ENCODE measurements around the gene SH3BP5L.
A peak's percentile ranks its signal among the peaks of the same experiment; 100 is the strongest.

SH3BP5L gene

DNA sequence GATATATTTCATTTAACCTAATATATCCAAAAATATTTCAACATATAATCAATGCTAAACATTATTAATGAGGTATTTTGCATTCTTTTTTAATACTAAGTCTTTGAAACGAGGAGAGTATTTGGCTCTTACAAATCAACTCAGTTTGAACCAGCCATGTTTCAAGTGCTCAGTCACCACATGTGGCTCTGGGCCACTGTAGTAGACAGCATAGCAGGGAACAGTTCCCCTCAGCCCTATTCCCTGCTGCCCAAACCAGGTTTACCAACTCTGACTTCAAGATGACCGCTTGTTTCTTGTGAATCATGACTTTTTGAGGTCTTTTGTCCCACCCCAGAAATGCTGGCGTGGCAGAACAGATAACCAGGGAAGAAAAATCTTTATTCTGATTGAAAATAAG lies 18.0 kb upstream of the SH3BP5L start:
- TF ChIP-seq, protein P1, sequence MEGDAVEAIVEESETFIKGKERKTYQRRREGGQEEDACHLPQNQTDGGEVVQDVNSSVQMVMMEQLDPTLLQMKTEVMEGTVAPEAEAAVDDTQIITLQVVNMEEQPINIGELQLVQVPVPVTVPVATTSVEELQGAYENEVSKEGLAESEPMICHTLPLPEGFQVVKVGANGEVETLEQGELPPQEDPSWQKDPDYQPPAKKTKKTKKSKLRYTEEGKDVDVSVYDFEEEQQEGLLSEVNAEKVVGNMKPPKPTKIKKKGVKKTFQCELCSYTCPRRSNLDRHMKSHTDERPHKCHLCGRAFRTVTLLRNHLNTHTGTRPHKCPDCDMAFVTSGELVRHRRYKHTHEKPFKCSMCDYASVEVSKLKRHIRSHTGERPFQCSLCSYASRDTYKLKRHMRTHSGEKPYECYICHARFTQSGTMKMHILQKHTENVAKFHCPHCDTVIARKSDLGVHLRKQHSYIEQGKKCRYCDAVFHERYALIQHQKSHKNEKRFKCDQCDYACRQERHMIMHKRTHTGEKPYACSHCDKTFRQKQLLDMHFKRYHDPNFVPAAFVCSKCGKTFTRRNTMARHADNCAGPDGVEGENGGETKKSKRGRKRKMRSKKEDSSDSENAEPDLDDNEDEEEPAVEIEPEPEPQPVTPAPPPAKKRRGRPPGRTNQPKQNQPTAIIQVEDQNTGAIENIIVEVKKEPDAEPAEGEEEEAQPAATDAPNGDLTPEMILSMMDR (IDR thresholded peaks at IDR 0.05; ENCODE audit: low read depth, low read length): no peak
- no peak overlapping the region for H3K4me3 ChIP-seq (ENCODE audit: low read depth, low read length)

DNA sequence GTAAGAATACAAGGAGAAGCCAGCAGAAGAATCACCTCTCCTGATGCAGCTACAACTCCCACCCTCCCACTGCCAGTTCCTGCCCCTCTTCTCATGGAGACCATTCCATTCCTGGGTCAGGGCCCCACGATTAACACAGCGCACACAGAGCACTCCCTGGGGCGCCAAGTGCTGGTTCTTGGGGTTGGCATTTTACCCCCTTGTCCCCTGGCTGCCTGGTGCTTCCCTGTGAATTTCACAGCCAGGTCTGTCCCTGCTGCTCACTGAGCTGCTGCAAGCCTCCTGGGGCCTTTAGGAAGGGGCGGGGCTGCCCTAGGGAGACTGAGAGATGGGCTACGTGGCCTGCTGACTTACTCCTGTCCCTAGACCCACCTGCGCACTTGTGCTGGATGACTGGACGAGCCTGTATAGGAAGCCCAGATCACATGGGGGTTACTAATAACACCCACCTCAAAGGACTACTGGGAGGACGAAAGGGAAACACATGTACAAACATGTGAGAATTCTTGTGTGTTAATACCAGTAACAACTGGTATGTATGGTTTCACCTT lies 17.1 kb upstream of the SH3BP5L start:
- no peak overlapping the region for H3K4me3 ChIP-seq (ENCODE audit: low read depth, low read length)
- TF ChIP-seq, protein P1 (IDR thresholded peaks at IDR 0.05; ENCODE audit: low read depth, low read length): no peak

GRCh38 chr1:248841702-248842395 lies 16.1 kb upstream of the SH3BP5L start:
- TF ChIP-seq, protein P1 (IDR thresholded peaks at IDR 0.05; ENCODE audit: low read depth, low read length): peak; percentile 42; the same call in 1 of the 2 replicates
- H3K4me3 ChIP-seq (ENCODE audit: low read depth, low read length): no peak overlapping the region

GRCh38 chr1:248840946-248841345 lies 15.2 kb upstream of the SH3BP5L start:
- H3K4me3 ChIP-seq (ENCODE audit: low read depth, low read length): no peak overlapping the region
- TF ChIP-seq, protein P1 (IDR thresholded peaks at IDR 0.05; ENCODE audit: low read depth, low read length): no peak

GRCh38 chr1:248839168-248839555 lies 13.4 kb upstream of the SH3BP5L start:
- H3K4me3 ChIP-seq (ENCODE audit: low read depth, low read length): peak overlapping the region; percentile 79
- TF ChIP-seq, protein P1 (IDR thresholded peaks at IDR 0.05; ENCODE audit: low read depth, low read length): no peak

DNA sequence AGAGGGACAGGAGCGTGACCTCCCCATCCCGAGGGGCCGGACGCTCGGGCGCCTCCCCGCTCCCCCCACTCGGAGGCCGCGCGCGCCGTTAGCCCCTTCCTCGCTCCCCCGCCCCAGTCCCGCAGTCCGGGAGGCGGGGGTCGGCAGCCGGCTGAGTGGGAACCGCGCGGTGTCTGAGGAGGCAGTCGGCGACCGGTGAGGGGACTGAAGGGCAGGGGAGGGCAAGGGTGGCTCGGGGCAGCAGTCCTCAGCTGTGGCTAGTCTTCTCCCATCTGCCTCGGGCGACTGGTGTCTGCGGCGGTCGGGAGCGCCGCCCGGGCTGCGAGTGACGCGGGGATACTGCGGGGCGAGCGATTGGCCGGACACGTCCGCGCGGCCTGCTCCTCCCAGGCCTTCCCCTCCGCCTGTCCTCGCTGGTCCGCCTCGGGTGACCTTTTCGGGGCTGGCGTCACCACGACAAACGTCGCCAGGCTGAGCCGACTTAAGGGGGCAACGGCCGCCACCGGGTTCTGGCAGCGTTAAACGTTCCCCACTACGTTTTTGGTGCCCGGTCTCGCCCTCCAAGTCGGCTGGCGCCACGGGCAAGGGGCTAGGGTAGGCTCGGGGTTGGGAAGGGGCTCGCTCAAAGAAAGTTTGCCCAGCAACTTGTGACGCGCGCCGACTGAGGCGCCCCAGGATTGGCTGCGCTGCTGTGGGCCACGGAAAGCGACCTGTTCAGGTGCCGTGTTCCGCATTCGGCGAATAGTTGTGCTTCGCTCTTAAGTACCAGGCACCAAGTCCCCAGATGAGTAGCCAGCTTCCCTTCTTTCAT lies 12.8 kb upstream of the SH3BP5L start:
- TF ChIP-seq, protein P1 (IDR thresholded peaks at IDR 0.05; ENCODE audit: low read depth, low read length): no peak
- H3K4me3 ChIP-seq (ENCODE audit: low read depth, low read length): peak overlapping the region; percentile 79
